Stimulated activated CD4-positive, alpha-beta T cell treated with anti-CD3 and anti-CD28 coated beads, Interleukin-4, amount 100 ng/mL, for 4 hours (primary cell): ENCODE results near the gene CD151.
A peak's percentile ranks its signal among the peaks of the same experiment; 100 is the strongest.

Source experiments
- DNase-seq, 2 experiments: peaks; one replicate each; pipeline ENCODE4 v3.0.0-alpha.2; 2020

CD151 gene

DNA sequence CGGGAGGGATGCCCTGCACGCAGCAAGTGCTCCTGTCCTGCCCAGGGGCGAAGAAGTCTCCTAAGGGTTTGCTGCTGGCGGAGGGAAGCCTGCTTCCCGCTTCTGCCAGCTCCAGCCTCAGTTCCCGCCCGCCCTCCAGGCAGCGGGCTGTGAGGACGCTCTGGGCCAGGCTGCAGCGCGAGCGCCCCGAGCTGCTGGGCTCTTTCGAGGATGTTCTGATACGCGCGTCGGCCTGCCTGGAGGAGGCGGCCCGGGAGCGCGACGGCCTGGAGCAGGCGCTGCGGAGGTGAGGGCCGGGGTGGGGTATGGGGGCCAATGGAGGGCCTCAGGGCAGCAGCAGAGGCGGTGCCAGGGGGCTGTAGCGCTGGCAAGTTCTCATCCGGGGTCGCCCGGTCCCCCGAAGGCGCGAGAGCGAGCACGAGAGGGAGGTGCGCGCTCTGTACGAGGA lies 2.9 kb upstream of the CD151 start:
- DNase-seq, result no peak

DNA sequence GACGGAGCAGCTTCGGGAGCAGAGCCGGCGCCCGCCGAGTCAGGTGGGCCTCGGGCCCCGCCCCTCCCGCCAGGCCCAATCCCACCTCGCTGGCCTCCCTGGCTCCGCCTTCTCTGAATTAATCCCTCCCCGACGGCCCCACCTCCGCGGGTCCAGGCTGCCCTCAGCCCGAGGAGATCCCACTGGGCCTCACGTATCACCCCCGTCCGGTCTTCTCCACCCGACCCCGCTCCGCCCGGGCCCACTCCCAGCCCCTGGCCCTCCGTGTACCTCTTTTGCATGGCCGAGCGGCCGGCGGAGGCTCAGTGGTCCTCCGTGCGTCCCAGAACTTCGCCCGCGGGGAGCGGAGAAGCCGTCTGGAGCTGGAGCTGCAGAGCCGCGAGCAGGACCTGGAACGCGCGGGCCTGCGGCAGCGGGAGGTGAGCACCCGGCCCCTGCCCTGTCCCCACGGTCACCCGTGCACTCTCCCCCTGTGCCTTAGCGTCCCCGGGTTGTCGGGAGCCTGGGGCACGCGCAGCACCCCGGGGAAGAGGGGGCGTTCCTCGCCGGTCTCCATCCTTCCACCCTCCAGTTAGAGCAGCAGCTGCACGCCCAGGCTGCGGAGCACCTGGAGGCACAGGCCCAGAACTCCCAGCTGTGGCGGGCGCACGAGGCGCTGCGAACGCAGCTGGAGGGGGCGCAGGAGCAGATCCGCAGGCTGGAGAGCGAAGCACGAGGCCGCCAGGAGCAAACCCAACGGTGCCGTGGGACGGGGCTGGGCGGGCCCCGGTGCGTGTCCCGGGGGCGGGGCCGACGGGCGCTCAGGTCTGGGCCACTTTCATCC lies 2.2 kb upstream of the CD151 start:
- DNase-seq, result peak; percentile 47 to 53

DNA sequence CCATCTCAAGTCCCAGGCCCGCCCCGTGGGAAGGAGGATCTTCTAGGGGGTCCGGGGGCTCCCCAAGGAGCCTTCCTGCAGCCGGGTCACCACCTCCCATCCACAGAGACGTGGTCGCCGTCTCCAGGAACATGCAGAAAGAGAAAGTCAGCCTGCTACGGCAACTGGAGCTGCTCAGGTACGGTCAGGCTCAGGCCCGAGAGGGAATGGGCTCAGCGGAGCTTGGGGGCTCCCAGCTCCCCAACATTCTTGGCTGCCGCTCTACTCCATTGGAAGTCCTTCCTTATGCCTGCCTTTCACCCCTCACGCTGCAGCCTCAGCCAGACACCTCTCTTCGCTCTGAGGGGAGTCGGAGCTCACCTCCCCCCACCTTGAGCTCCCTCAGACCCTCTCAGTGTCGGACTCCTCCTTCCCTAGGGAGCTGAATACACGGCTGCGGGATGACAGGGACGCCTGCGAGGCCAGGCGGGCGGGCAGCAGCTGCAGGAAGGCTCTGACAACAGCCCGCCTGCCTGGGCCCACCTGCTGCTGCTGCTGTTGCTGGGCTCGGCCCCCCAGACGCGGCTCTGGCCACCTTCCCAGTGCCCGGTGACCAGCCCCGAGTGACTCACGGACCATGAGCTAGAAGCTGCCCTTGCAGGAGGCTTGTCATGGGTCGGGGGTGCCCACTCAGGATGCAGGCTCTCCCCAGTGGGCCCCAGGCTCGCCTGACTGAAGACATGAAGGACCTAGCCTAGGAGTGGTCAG lies 1.5 kb upstream of the CD151 start:
- DNase-seq, result no peak

DNA sequence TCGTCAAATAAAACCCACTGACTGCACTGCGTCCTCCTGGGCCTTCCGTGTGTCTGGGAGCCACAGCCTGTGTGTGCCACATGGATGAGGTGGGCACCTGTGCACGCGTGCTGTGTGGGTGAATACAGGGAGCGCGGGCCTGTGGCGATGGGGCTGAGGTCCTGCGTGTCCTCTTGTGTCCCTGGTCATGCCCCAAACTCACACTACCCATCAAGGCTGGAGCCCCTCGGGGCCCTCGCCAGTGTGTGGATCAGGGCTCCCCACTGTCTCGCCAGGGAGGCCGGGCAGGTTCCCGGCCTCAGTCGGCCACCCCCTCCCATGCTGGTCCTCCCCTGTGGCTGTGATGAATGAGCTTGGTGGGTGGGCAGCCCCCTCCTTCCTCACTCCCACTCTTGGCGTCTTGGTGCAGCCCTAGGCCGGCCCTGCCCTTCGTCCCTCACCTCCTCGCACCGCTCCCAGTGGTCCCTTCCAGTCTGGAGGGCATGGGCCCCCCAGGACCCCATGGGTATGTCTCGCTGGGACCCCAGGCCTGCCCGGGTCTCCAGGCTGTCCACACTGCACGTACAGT lies 707 bp upstream of the CD151 start:
- no peak for DNase-seq

DNA sequence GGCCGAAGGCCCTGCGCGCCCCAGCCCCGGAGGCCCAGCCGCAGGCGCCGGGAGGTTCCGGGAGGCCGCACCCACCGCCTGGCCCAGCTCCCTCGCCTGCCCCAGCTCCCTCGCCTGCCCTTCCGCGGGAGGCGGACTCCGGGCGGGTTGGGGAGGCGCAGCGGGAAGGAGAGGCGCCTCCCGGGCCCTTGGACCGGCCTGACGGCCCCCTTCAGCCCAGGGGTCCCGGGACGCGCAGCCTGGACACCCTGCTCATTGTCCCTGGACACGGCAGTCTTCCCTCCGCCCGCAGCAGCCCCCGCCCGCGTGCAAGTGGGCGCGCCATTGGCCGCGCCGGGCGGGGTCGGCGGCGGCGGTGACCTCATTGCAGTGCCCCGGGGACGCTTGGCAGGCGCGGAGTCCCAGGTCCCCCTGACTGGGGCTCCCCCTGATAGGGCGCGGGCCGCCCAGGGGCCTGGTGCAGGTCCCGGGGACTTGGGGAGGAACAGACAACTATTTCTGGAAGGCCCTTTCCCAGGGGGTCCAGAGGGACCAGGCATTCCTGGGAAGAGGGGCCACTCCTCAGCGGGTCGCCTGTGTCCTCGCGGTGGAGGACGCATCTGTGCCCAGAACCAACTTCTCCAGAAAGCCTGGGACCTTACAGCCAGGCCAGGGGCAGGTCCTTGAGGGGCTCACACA lies 501 bp downstream of the CD151 start:
- DNase-seq, result no peak

DNA sequence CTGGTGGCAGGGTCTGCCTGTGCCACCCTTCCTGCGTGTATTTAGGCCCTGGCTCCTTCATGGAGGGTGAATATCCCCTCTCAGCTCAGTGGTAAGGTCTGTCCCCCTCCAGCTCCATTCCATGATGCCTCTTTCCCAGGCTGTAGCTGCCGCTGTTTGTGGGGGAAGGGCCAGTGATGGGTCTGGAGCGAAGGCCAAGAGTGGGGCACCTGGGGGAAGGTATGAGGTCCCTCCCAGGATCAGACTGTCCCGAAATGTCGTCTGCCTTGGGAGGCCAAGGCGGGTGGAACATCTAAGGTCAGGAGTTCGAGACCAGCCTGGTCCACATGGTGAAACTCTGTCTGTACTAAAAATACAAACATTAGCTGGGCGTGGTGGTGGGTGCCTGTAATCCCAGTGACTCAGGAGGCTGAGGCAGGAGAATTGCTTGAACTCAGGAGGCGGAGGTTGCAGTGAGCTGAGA lies 1.1 kb downstream of the CD151 start:
- no peak for DNase-seq

DNA sequence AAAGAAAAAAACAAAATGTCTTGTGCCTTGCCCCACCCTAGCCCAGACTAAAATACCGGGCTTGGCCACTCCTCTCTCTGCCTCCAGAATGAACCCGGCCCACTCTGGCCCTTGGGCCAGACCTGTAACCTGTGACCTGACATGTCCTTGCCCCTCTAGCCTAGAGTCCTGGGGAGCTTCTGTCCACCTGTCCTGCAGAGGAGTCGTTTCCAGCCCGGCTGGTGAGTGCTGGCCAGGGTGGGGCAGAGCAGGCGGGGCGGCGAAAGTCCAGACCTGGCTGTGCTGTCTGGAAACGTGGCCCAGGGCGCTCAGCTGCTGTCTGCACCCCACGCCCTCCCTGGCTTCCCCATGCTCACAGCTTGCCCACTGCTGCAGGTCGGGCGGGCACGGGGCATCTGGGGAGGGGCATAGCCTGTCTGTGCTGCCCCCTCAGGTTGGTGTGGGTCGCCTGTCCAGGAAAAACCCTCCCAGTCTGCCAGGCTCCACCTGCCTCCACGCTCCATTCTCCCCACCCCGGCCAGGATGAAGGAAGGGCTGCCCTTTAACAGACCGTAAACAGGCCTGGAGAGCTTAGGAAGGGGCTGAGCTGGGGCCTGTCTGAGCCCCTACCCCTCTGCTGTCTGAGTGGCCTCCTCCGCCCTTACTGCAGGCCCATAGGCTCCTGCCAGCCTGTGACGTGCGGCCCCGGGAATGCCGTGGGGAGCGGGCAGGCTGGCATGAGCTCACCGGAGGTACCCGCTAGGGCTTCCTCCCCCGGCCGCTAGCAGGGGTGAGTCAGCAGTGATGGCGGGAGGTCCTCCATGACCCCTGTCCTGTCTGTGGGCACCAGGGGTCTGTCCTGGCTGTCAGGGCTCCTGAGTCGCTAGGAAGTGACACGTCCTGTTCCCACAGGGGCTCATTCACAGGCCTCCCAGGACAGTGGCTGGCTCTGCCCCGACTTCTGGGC lies 1.9 kb downstream of the CD151 start:
- no peak for DNase-seq

DNA sequence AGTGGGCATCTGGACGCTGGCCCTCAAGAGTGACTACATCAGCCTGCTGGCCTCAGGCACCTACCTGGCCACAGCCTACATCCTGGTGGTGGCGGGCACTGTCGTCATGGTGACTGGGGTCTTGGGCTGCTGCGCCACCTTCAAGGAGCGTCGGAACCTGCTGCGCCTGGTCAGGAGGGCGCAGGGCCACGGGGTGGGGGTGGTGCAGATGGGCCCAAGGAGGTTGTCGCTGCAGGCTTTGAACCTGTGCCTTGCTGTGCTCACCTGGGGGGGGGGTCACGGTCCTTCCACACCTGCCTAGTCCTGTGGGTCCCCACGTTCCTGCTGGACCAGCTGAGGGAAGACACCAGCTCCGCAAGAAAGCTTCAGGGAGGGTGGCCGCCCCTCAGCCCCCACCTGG lies 3.5 kb downstream of the CD151 start:
- no peak for DNase-seq

DNA sequence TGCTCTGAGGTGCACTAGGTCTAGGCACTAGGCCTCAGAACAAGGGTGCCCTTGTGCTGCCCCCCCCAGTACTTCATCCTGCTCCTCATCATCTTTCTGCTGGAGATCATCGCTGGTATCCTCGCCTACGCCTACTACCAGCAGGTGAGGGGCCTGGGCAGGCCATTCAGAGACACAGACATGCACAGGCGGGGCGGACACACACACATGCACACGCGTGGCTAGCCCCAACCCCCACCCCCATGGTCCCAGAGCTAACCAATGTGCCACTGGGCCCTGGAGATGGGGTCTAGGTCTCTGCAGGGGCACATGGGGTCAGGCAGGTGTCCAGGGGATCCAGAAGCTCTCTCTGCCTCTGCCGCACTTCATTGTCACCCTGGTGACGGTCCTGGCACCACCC lies 3.9 kb downstream of the CD151 start:
- DNase-seq, result no peak

DNA sequence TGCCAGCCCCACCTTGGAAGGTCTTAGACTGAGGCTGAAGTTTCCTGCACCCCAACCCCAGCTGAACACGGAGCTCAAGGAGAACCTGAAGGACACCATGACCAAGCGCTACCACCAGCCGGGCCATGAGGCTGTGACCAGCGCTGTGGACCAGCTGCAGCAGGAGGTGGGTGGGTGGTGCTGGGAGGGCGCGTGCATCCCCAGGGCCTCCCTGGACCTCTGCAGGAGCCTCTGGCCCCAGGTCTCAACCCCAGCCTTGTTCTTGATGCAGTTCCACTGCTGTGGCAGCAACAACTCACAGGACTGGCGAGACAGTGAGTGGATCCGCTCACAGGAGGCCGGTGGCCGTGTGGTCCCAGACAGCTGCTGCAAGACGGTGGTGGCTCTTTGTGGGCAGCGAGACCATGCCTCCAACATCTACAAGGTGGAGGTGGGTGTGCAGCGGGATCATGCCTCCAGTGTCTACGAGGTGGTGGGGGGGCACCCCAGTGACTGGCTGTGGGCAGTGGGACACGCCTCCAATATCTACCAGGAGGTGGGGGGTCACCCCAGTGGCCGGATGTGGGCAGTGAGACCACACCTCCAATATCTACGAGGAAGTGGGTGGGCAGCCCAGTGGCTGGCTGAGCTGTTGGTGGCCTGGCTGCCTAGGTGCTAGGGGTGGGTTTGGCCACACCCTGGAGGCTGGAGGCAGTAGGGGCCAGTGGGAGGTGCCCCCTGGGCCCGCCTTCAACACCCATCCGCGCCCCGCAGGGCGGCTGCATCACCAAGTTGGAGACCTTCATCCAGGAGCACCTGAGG lies 4.6 kb downstream of the CD151 start:
- DNase-seq, result no peak

DNA sequence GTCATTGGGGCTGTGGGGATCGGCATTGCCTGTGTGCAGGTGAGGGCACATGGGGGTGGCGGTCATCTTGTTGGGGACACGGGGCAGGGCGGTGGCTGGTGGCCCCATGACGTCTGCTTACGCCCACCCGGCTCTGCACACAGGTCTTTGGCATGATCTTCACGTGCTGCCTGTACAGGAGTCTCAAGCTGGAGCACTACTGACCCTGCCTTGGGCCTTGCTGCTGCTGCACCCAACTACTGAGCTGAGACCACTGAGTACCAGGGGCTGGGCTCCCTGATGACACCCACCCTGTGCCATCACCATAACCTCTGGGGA lies 5.2 kb downstream of the CD151 start:
- no peak for DNase-seq

DNA sequence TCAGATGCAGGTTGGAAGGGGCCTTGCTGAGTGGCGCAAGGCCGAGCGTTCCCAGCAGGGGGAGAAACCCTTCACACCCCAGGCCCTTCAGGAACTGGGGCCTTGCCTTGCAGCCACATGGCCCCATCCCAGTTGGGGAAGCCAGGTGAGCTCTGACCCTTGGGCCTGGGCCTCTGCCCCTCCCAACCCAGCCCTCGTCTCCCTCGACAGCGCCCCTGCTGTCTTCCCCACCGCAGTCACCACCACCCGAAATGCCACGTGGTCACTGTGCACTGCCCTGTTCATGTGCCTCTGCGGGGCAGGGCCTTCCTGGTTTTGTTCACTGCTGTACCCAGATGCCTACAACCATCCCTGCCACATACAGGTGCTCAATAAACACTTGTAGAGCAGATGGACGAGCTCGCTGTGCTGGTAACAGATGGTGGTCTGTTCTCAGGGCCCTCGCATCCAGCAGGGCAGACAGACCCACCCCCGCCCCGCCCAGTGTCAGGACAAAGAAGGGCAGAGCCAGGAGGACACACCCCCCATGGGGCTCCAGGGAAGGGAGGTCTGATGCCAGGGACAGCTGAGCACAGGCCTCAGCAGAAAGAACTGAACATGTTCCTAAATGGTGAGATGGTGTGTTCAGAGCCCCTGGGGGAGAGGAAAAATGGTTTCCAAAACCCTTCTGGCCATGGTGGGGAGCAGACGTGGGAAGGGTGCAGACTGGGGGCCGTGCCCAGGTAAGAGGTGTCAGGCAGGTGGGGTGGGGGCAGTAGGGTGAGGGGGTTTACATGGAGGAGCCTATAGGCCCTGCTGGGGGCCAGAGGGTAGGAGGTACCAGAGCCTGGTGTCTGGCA lies 5.9 kb downstream of the CD151 start:
- no peak for DNase-seq

DNA sequence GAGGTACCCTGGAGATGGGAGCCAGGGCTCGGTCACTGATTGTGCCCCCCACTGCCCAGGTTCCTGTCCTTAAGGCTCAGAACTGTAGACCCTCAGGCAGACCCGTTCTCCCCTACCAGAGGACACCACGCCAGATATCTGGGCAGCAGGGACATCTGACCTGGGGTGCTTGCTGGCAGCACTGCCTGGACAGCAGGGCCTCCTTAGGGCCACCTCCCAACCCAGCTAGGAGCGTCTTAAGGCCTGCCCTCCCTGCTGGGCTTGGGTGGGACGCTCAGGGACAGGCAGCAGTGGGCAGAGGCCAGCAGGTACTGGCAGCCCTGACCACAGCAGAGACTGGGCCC lies 6.5 kb downstream of the CD151 start:
- DNase-seq, result no peak

DNA sequence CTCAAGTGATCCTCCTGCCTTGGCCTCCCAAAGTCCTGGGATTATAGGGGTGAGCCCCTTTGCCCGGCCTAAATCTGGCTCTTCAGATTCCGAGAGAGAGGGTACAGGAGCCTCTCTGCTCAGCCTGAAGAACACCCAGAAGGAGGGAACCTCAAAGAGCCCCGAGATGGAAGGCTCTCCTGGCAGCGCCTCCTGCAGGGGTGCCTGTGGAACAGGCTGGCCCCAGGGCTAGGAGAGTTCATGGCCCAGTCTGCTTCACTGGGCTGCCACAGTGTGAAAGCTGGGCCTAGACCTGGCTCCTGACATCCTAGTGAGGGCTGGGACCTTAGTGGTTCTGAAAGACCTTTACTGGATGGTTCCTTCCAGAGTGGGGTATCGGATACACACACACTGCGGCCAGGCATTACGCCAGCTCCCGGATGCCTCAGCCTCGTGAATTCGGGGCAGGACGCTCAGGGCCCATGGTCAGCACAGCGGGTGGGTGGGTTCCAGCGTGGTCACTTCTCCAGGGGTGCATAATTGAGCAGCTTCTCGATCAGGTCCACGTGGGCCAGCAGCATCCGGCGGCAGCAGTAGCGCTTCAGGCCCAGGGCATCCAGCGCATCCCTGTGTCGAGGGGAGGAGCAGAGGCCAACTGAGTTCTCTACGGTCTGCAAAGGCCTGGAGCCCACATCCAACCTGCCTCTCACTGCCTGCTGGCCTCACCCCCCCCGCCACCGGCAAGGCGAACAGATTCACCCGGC lies 7.3 kb downstream of the CD151 start:
- no peak for DNase-seq

DNA sequence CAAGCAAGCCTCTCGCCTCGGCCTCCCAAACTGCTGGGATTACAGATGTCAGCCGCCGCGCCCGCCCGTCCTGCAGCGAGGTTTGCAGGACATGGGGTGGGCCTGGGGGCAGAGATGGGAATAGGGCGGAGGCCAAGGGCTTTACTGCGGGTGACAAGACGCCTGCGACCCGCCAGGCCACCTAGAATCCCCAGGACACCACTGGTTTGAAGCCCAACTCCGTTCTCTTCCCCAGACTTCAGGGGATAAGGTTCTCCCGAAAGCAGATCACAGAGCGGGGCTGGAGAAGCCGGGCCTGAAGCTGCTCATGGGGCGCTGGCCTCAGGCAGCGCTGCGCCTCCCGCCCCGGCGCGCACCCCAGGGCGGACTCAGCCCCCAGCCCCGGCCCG lies 9.2 kb downstream of the CD151 start:
- DNase-seq, result no peak

DNA sequence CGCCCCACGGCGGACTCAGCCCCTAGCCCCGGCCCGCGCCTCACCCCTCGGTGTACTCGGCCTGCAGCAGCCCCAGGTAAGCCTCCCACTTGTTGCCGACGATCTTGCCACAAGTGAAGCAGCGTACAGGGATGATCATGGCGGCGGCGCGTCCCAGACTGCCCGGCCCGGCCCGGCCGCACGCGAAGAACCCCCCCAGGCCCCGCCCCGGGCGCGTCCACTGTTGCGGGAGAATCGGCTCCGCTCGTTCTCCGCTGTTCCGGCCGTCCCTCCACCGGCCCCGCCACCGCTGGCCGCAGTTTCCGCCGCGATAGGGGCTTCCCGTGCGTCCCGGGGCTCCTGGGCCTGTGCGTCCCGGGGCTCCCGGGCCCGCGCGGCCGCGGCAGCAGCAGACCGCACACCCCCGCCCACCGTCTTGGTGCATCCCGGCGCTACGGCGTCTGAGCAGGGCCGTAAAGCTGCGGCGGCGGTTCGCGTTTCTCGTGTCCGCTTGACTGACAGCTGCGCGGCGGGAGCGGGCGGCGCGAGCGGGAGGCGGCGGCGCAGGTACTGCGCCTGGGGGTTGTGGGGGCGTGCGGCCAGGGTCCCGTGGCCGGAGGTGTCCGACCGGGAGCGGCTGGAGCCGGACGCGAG lies 9.7 kb downstream of the CD151 start, which contains the start of the genes POLR2L and TSPAN4:
TSS of gene POLR2L (minus strand) at position 160 of the 633 bp plus-strand sequence. CDS start at position 139, 21 bp downstream.
TSS of gene TSPAN4 (plus strand) at position 483 of the 633 bp plus-strand sequence. CDS start 7,453 bp downstream, outside the sequence.
- peak; percentile 79 to 90 for DNase-seq

DNA sequence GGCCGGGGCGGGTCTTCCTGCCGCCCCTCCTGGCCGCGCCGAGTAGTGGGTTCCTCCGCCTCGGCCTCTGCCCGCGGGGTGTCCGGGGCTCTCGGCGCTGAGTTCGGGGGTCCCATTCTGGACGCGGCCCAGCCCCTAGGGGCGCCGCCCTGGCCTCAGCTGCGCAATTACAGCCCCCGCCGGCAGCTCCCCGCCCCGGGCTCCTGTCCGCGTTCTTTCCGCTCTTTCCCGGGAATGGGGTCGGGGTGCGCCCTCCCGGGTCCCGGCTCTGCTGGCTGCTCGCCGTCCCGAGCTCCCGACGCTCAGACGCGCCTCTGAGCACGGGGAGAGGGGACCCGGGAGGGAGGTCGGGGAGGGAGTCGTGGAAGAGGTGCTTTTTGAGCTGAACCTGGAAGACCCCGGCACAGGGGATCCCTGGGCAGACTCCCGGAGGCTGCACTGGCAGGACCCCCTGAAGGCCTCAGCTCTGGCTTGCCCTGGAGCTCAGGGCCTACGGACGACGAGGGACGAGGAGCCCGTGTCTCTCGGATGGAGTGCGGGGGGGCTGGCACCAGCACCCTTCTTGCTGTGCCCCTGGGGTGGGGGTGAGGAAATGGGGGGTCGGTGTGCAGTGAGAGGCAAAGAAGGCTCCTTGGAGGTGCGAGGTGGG lies 10.5 kb downstream of the CD151 start:
- DNase-seq, result no peak
